Cortex of kidney (tissue), 1 donor: ENCODE measurements around the gene BCAS1.

Source experiments
- DNase-seq: peaks from one replicate; lab custom pipeline; 2025; lab: John Stamatoyannopoulos, UW

BCAS1 gene, protein sequence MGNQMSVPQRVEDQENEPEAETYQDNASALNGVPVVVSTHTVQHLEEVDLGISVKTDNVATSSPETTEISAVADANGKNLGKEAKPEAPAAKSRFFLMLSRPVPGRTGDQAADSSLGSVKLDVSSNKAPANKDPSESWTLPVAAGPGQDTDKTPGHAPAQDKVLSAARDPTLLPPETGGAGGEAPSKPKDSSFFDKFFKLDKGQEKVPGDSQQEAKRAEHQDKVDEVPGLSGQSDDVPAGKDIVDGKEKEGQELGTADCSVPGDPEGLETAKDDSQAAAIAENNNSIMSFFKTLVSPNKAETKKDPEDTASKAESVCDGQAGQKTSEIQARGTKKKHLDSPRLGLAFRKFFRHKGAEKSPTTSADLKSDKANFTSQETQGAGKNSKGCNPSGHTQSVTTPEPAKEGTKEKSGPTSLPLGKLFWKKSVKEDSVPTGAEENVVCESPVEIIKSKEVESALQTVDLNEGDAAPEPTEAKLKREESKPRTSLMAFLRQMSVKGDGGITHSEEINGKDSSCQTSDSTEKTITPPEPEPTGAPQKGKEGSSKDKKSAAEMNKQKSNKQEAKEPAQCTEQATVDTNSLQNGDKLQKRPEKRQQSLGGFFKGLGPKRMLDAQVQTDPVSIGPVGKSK

DNA sequence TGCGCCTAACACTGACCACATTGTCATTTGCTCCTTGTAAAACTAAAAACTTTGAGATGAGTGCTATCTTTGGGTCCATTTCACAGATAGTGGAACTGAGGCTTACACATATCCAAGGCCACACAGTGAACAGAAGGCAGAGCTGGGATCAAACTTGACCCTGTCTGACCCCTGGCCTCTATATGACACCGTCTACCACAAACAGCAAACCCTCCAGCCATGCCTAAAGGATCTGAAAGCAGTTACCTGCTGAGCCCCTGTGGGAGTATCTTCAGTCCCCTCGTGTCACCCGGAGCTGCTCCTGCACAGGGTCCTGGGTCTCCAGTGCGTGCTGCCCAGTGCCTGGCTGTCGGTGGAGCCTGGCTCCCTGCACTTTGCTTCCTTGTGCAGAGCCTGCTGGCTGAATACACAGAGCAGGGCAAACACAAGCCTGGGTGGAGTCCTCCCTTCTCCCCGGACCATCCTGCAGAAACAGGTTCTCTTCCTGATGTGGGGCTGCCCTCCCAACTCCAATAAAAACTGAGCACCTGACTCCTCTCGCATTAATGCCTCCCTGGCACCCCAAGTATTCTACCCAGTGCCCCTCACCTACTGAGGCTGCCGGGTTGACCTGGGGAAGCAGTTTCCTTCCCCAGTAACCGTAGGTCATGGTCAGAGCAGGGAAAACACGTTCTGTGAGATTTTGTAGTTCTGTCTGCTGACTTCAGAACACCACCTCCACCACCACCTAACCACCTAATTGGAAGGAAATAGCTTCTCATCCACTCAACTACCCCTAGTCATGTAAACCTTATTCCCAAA is at the start of gene BCAS1:
BCAS1 (minus strand) TSS at position 408 of the 801 bp plus-strand sequence. CDS start 11,876 bp downstream, outside the sequence.
- DNase-seq = no peak

DNA sequence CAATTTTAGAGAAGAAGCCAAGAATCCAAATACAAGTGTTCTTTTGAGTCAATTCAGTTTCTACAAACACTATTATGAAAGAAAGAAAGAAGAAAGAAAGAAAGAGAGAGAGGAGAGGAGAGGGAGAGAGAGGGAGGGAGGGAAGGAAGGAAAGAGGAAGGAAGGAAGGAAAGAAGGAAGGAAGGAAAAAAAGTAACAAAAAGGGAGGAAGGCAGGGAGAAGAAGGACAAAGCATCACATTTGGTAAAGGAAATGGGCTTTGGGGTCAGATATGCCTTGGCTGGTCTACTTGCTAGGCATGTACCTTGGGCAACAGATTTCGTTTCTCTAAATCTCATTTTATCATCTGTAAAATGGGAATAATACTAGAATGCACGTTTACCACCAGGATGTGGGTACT is 49.4 kb upstream of the BCAS1 start:
- DNase-seq = no peak

DNA sequence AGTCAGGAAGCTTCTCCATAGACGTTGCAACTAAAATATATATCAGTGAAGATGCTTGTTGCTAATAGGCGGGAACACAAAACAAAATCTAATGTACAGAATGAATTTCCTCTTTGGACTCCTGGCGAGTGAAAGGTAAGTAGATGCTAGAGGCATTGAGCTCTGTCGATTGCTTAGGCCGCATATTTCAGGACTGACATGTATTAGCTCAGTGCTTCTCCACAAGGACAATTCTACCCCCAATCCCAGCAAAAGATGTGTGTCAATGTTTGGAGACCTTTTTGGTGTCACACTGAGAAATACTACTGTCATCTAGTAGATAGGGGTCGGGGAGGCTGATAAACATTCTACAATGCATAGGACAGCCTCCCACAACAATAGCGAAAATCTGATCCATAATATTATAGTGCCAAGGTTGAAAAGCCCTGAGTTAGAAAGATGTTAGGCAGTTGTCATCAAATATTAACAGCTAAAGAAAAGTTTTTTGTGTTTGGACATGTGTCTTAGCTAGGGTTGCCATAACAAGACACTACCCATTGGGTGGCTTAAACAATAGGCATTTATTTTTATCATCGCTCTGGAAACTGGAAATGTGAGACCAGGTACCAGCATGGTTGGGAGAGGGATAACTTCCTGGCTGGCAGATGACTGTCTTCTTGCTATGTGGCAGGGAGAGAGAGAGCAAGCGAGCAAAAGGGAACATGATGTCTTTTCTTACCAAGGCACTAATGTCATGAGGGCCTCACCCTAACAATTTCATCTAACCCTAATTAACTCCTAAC is 48.0 kb upstream of the BCAS1 start:
- no peak for DNase-seq

DNA sequence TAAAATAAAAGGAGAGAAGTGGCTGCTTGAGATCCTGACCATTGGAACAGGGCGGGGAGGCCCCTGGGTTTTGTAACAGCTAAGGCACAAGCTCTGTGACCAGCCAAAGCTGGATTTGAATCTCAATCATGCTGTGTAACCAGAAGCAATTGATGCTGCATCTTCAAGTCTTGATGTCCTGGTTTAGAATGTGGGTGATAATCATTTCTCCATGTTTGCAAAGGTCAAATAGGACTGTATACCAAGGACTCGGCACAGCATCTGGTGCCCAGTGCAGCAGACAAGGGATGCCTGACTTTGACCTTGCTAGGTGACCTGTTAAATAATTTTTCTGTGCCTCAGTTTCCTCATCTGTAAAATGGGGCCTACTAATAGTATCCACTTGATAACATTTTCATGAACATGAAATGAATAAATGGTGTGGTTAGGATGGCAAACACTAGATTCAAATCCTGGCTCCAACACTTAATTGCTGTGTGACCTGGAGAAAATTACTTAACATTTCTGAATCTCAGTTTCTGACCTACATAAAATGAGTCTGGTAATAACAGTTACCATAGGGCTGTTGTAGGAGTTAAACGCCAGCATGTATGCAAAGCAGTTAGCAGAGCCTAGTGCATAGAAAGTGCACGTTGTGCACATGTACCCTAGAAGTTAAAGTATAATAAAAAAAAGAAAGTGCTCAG is 46.3 kb upstream of the BCAS1 start:
- DNase-seq = no peak

DNA sequence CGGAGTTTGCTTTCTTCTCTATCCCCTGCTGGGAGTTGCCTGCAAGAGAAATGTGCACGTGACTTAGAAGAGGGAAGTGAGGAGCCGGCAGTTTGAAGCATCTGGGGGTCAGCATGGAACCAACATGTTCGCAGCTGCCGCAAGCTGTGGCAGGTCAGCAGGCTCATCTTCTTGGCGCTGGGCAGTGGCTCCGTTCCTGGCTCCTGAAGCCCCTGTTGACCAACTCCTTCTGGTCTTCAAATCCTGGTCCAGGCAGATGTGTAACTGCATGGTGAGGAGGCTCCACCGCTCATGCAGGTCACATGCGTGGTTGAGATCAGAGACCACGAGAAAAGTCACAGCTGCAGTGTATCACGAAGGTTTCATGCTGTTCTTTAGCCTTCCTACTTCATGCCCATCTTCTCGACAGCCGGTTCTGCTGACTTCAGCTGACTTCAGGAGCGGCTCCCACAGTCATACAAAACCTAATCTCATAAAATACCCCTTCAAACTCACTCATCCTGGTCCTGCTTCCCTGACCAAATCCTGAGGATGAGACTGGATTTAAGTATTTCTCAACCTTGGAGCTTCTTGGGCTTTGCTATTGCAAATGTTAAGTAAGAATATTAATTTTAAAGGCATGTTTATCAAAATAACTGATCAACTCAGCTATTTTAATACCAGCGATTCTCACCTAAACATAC is 44.9 kb upstream of the BCAS1 start:
- DNase-seq = no peak

DNA sequence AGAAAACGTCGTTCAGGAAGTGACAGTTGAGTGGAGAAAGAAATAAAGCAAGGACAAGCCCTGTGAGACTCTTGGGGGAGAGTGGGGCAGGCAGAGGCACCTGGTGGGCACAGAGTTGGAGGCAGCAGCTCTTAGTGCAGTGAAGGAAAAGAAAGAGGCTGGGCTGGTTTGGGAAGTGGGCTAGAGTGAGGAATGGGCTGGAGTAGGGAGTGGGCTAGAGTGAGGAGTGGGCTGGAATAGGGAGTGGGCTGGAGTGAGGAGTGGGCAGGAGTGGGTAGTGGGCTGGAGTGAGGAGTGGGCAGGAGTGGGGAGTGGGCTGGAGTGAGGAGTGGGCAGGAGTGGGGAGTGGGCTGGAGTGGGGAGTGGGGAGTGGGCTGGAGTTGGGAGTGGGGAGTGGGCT is 43.7 kb upstream of the BCAS1 start:
- DNase-seq = no peak

DNA sequence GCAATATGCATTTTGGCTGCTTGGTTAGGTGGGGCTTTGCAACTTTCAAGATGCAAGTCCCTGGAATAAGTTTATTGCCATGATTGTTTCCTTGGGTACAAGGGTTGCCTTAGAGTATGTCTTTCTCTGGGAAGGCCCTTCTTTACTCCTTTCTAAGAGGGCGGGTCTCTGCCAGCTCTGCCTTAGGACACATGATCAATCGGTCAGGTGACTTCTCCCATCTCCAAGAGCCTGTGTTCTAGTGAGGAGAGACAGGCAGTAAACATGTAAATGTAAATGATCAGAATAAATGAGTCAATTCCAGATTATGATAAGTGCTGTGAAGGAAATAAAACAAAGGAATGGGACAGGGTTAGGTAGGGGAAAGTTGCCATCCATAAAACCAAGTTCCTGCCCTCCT is 43.2 kb upstream of the BCAS1 start:
- no peak for DNase-seq

DNA sequence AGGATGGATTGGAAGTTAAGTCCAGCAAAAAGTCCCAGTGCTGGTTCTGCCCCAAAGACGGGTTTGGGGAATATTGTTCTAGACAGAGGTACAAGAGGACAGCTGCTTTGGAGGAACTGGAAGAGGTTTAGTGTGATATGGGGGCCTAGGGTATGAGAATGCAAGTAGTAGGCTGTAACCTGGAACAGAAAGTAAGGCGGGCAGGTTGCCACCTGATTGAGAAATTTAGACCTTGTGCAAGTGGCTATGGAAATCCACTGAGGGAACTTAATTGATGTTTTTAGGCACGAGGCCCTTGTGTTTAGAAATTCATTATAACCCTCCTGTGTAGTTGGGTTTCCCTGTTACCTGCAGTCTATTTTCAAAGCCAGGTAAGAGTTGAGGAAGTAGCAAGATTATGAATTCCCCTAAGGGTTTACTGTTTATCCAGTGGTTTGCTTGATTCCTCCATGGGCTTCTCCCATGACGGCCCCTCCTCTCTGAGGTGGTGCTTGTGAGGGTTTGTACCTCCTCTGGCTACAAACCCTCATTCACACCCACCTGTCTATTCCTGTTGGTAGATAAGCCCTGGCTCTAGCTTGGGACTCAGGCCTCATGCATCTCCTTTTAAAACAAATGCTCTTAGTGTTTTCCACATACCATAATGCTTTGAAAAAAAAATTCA is 42.0 kb upstream of the BCAS1 start:
- no peak for DNase-seq

DNA sequence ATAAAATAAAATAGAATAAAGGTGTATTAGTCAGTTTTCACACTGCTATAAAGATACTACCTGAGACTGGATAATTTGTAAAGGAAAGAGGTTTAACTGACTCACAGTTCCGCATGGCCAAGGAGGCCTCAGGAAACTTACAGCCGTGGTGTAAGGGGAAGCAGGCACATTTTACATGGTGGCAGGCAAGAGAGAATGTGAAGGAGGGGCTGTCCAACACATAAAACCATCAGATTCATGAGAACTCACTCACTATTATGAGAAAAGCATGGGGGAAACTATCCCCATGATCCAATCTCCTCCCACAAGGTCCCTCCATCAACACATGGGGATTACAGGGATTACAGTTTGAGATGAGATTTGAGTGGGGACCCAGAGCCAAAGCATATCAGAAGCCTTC is 41.1 kb upstream of the BCAS1 start:
- DNase-seq = no peak

DNA sequence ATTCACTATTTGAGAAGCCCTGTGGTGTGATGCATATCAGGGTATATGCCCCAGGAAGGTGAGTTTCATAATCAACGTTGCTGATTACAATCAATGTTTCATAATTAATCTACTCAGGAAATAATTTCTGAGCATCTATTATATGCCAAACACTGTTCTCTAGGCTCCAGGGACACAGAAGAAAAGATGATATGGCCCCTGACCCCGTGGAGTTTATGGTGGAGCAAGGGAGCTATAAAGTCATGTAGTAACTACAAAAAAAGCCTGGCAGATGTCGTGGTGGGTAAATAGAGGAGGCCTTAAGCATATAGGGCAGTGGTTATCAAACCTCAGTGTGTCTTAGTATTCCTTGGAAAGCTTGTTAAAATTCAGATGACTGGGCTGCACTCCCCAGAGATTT is 40.1 kb upstream of the BCAS1 start:
- no peak for DNase-seq

DNA sequence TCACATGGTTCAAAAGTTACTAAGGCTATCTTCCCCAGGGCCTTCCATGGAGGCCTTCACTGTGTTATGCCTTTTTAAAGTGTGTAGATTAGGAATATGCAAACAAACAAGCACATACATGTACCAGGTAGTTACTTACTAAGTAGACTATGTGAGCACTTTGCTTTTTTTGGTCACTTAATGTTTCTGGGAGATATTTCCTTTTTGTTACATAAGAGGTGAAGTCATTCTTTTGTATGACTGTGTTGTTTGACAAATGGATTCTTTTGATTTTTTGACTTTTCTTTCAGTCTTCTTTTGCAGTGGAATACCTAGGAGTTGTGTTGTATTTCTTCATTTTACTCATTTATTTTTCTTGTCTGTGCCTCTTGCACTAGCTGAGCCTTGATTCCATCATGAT is 39.6 kb upstream of the BCAS1 start:
- no peak for DNase-seq

DNA sequence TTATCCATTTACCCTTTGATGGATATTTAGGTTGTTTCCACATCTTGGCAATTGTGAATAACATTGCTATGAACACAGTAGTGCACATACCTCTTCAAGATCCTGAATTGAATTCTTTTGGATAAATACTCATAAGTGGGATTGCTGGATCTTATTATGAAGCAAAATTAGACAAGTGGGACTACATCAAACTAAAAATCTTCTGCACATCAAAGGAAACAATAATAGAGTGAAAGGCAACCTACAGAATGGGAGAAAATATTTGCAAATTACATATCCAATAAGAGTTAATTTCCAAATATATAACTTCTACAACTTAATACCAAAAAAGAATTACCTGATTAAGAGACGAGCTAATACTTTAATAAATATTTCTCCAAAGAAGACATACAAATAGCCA is 38.4 kb upstream of the BCAS1 start:
- no peak for DNase-seq

DNA sequence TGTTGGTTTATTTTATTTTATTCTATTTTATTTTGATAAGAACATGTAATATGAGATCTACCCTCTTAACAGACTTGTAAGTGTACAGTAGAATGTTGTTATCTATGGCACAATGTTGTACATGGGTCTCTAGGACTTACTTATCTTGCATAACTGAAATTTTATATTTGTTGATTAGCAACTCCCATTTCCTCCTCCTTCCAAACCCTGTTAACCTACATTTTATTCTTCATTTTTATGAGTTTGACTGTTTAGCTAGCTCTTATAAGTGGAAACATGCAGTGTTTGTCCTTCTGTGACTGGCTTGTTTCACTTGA is 37.9 kb upstream of the BCAS1 start:
- DNase-seq = no peak

DNA sequence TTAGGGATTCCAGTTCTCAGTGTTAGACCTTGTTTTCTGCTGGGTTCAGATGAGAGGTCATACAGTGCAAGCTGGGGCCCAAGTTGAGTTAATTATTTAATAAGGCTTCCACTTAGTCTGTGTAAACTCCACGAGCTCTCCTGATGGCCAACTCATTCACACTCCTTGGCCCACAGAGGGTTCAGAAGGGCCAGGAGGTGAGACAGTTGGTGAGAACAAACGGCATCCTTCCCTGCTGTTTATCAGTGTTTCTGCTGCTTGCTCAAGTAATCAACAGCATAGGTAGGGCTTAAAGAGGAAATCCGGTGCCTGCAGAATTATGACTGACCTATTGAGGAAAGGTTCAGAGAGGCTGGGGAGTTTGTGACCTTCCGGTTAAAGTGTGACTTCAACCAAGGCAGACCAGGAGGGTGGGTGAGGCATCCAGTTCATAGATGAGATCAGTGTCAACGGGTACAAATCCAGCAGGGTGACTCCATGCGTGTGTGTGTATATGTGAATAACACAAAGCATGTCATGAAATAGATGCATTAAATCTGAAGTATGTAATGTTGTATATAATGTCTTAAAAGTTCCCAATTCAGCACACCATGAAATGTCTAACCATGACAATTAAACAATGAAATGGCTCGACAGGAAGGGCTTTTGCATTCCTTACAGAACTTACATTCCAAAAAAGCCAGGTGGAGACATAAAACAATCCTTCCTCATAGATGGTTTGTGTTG is 37.4 kb upstream of the BCAS1 start:
- no peak for DNase-seq

DNA sequence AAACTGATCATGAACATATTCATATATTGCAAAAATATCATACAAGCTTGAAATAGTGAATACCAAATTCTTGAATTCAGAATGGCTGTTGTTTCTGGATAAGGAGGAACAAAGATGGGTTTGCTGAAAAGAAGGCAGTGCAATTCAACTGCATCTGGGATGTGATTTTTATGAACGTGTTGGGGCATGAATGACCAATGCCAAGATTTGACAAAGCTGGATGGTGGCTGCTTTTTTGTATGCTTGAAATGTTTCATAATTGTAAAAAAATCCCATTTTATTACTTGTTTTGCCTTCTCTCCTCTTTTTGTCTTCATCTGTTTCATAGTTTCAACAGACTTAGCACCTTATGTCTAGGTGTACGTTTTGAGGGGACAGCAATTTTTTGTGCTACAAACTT is 36.8 kb upstream of the BCAS1 start:
- no peak for DNase-seq

DNA sequence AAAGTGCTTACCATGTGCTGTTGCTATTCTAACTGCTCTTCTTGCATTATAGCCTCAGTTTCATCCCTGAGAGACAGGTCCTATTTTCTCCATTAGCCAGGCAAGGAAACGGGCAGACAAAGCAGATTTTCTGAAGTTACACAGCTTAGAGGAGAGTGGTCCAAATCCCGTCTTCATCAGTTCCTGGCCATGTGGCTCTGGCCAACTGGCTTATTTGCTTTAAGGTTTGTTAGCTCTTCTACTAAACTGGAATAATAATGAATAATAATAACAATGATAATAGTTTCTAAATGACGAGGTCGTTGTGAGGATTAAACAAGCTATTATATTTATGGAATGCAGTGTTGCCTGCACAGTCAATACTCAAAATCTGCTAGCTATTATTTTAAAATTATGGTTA is 35.8 kb upstream of the BCAS1 start:
- DNase-seq = no peak

DNA sequence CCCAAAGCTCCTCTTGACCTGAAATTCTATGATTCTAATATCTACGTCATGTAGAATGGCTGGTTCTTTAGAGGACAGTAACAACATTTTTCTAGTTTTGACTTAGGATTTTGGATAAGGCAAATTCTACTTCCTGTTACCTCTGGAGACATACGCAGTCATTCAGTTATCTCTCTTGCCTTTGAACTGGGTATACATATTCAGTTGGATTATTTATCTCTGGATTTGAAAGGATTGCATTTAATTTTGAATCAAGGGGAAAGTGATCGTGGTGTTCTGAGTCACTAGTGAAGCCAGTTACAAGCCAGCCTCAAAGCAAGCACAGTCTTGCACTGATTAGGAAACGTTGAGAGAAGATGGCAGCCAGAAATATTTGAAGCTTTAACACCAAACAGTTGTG is 35.3 kb upstream of the BCAS1 start:
- DNase-seq = no peak

DNA sequence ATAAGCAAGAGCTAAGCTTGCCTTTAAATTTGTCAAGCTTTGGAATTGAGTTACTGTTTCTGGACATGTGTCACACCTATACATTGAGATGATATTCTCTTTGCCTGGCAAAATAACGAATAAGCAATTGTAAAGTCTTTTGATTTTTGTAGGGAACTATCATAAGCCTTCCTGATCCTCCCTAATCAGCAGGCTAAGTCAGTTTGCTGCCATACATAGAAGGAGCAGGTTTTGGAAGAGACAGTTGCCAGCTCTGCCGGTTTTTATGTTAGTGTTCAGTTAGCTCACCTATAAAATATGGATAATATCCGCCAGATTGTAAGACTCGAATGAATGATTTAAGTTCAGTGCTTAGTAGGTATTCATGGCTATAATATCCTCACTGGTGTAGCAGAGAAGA is 34.4 kb upstream of the BCAS1 start:
- DNase-seq = no peak

DNA sequence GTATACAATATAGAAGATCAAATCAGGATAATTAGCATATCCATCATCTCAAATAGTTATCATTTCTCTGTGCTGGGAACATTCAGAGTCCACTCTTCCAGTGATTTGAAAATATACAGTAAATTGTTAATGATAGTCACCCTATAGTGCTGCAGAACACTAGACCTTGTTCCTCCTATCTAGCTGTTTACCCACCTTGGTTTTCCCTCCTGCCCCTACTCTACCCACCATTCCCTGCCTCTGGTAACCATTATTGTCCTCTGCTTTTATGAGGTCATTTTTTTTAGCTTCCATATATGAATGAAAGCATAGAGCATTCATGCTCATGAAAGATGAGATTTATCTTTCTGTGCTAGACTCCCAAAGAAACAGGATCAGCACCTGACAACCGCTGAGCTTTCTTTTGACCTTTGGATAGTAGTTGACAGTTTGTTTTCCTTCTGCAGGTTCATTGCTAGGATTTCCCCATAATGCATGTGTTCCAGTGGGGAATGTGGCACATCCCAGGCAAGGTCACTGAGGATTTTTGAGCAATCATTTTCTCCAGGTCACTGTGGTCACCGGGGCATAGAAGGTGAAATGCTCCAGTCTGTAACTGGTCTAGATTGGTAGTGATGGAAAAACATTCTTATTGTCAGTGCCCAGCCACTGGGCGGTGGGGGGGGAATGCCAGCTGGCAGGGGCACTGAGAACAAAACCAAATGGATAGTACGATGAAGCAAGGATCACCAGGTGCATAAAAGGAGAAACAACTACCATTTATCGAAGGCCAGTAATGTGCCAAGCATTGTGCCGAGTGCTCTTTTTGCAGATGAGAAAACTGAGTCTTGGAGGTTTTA is 33.6 kb upstream of the BCAS1 start:
- no peak for DNase-seq
